H1 (cell line): ENCODE results near the gene FAM219A. TPM values are rescaled to one million over a fixed set of nuclear protein-coding genes. Genes with fewer than 3 reads are reported as not detected.

ENCODE experiments used
- CHD7 ChIP-seq: fragments of 300-600 bp; sonication (generic); IDR thresholded peaks from 2 replicates; pipeline ENCODE4 v1.7.1; 2012; ENCODE audit warnings: low read length, moderate library complexity, mild to moderate bottlenecking, inconsistent platforms; ENCODE audit not compliant: insufficient replicate concordance
- polyA plus RNA-seq, 7 experiments: library from polyadenylated mRNA; depleted of rRNA in 3 of 7; stranded (reverse) in 5 of 7; unstranded in 2 of 7; fragments of >200 nt in 5 of 7; fragments of 200-250 nt in 2 of 7; gene quantifications; 1 replicate in 5 of 7; 2 replicates in 1 of 7; 4 replicates in 1 of 7; pipeline versions ENCODE4 v1.2.1 to v1.2.3, GENCODE V29; 2011 to 2013; ENCODE audit warnings: missing spikeins in 2 of 7, mixed read lengths in 2 of 7
- total RNA-seq: library from RNA; stranded (reverse); fragmentation: NEBNext Ultra II Directional; extraction: Animal tissue kit (Norgen Biotek cat#: 25700); gene quantifications from 2 replicates; pipeline ENCODE4 v1.2.1, GENCODE V29; 2021

The FAM219A gene
- total and polyA plus RNA-seq, 2 of the 8 experiments (the other 6 are each of a cell fraction or from before 2014, with no cell fraction given), result 7.7 to 10.4 TPM

GRCh38 chr9:34363619-34364351, 94.6 kb downstream of the FAM219A start (continued):
- no peak for TF ChIP-seq CHD7
